H1 (cell line): ENCODE results near the gene TBC1D22A. TPM values are rescaled to one million over a fixed set of nuclear protein-coding genes. Genes with fewer than 3 reads are reported as not detected.

ENCODE experiments used
- CHD1 ChIP-seq: IDR thresholded peaks from 2 replicates; pipeline ENCODE4 v1.6.1; 2012; ENCODE audit warnings: low read depth, low read length, improper control_type of control experiment
- HDAC6 ChIP-seq: IDR thresholded peaks from one replicate; pipeline ENCODE4 v1.7.1; 2012; ENCODE audit warnings: low read depth, mild to moderate bottlenecking, inconsistent platforms, low read length, moderate library complexity
- NANOG ChIP-seq: IDR thresholded peaks from 2 replicates; pipeline ENCODE4 v1.6.1; 2011; ENCODE audit warnings: low read length, low read depth, mild to moderate bottlenecking, inconsistent platforms; ENCODE audit not compliant: insufficient read depth, poor library complexity, severe bottlenecking
- PHF8 ChIP-seq: fragments of 200-600 bp; sonication (generic); conservative IDR thresholded peaks from 2 replicates; pipeline ENCODE4 v1.7.1; 2012; ENCODE audit warnings: low read depth, mild to moderate bottlenecking, inconsistent platforms, low read length, moderate library complexity
- RNF2 ChIP-seq: fragments of 200-900, 300-1000 bp; sonication (generic); IDR thresholded peaks from 2 replicates; pipeline ENCODE4 v1.7.1; 2016; ENCODE audit warnings: borderline replicate concordance, low read depth, mild to moderate bottlenecking, antibody characterized with exemption, low read length; ENCODE audit not compliant: poor library complexity, severe bottlenecking; ENCODE audit errors: missing control alignments
- SP1 ChIP-seq: IDR thresholded peaks from 2 replicates; pipeline ENCODE4 v1.6.1; 2011; ENCODE audit warnings: low read depth, low read length
- SRF ChIP-seq: IDR thresholded peaks from 2 replicates; pipeline ENCODE4 v1.6.1; 2011; ENCODE audit warnings: mild to moderate bottlenecking, low read depth, low read length, moderate library complexity
- polyA plus RNA-seq, 7 experiments: library from polyadenylated mRNA; depleted of rRNA in 3 of 7; stranded (reverse) in 5 of 7; unstranded in 2 of 7; fragments of >200 nt in 5 of 7; fragments of 200-250 nt in 2 of 7; gene quantifications; 1 replicate in 5 of 7; 2 replicates in 1 of 7; 4 replicates in 1 of 7; pipeline versions ENCODE4 v1.2.1 to v1.2.3, GENCODE V29; 2011 to 2013; ENCODE audit warnings: missing spikeins in 2 of 7, mixed read lengths in 2 of 7
- total RNA-seq: library from RNA; stranded (reverse); fragmentation: NEBNext Ultra II Directional; extraction: Animal tissue kit (Norgen Biotek cat#: 25700); gene quantifications from 2 replicates; pipeline ENCODE4 v1.2.1, GENCODE V29; 2021
- TF ChIP-seq, protein P1 (sequence below), 3 experiments: IDR thresholded peaks; 1 replicate in 2 of 3; 2 replicates in 1 of 3; pipeline versions ENCODE4 v1.5.1 to v1.6.1; 2011; ENCODE audit warnings: low read length in 3 of 3, mild to moderate bottlenecking in 3 of 3, inconsistent platforms in 2 of 3, low read depth in 1 of 3, moderate library complexity in 1 of 3; ENCODE audit not compliant: insufficient read depth in 1 of 3; ENCODE audit errors: control extremely low read depth in 1 of 3

Gene TBC1D22A
- total and polyA plus RNA-seq, 2 of the 8 experiments (the other 6 are each of a cell fraction or from before 2014, with no cell fraction given) = 11.9 to 18.4 TPM

DNA sequence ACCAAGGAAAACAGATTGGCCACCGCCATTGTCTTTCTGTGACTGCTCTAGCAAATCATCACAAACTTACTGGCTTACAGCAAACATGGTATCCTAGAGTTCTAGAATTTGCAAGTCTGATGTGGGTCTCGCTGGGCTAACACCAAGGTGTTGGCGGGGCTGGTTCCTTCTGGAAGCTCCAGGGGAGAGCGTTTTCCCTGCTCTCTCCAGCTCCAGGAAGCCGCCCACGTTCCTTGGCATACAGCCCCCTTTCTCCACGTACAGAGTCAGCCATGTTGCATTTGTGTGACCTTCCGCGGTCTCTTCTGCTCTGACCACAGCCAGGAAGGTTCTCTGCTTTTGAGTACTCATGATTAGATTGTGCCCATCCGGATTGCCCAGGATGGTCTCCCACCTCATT is 27.5 kb downstream of the TBC1D22A start (continued):
- TF ChIP-seq CHD1 (no peak), RNF2 (no peak), SP1 (no peak), HDAC6 (no peak), NANOG (no peak), SRF (no peak), PHF8 (no peak)
- TF ChIP-seq, protein P1, sequence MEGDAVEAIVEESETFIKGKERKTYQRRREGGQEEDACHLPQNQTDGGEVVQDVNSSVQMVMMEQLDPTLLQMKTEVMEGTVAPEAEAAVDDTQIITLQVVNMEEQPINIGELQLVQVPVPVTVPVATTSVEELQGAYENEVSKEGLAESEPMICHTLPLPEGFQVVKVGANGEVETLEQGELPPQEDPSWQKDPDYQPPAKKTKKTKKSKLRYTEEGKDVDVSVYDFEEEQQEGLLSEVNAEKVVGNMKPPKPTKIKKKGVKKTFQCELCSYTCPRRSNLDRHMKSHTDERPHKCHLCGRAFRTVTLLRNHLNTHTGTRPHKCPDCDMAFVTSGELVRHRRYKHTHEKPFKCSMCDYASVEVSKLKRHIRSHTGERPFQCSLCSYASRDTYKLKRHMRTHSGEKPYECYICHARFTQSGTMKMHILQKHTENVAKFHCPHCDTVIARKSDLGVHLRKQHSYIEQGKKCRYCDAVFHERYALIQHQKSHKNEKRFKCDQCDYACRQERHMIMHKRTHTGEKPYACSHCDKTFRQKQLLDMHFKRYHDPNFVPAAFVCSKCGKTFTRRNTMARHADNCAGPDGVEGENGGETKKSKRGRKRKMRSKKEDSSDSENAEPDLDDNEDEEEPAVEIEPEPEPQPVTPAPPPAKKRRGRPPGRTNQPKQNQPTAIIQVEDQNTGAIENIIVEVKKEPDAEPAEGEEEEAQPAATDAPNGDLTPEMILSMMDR (IDR thresholded peaks at IDR 0.05; ENCODE audit: control extremely low read depth in 1 of 3, insufficient read depth in 1 of 3, low read depth in 1 of 3, low read length in 3 of 3) = no peak
- TF ChIP-seq, all 59 proteins: peak for 0
